ENCODE measurements around the gene ATP6V0E1. TPM values are rescaled to one million over a fixed set of nuclear protein-coding genes. Genes with fewer than 3 reads are reported as not detected.

The ATP6V0E1 gene
- total RNA-seq, 1 experiment from 2014 or later: 216 TPM

DNA sequence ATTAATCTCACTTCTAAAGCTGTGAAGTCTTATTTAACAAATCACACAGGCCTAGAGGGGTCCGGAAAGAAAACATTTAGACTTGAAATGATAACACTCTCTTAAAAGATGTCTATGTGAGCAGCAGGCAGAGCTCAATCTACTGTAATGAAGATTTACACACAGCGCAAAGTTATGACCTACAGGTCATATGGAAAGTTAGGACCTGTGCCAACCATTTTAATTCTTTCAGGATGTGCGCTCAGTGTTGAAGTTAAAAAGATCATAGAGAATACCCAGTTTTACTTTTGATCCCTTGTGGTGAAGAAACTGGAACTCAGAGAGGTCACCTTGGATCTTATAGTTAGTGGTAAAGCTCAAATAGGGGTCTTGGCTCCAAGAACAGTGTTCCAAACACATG lies 69.5 kb downstream of the ATP6V0E1 start:
- Mint-ChIP-seq H3K9me3 (ENCODE audit: unreplicated experiment) (no peaks in the 10 kb centered on the region), H3K36me3 (ENCODE audit: insufficient read depth, unreplicated experiment) (peaks cover 23% of the 10 kb centered on the region), H3K4me1 (ENCODE audit: low read depth, unreplicated experiment) (peaks cover 30% of the 10 kb centered on the region), H3K27me3 (ENCODE audit: insufficient read depth, unreplicated experiment) (no peaks in the 10 kb centered on the region), H3K27ac (ENCODE audit: unreplicated experiment) (peak overlapping the region; percentile 41), H3K4me3 (ENCODE audit: unreplicated experiment) (no peak overlapping the region)
- no peak overlapping the region for H3K4me3 ChIP-seq (ENCODE audit: low read depth, low read length)
- H3K4me1 ChIP-seq: peaks cover 35% of the 10 kb centered on the region
- H3K27me3 ChIP-seq (replicated peaks; ENCODE audit: control insufficient read depth, insufficient read depth, low read length): no peaks in the 10 kb centered on the region
- intact Hi-C loops (cut with micrococcal nuclease; ENCODE audit: unreplicated experiment): no loop called here
- ChIA-PET POLR2A (no interaction called here), CTCF (no interaction called here)
- no peaks in the 10 kb centered on the region for H3K36me3 ChIP-seq (ENCODE audit: control insufficient read depth, insufficient read depth, low read length)
- DNase-seq: no peak
- no TSS peak for BruUV-seq (replicated peaks)
- TF ChIP-seq, protein P1, sequence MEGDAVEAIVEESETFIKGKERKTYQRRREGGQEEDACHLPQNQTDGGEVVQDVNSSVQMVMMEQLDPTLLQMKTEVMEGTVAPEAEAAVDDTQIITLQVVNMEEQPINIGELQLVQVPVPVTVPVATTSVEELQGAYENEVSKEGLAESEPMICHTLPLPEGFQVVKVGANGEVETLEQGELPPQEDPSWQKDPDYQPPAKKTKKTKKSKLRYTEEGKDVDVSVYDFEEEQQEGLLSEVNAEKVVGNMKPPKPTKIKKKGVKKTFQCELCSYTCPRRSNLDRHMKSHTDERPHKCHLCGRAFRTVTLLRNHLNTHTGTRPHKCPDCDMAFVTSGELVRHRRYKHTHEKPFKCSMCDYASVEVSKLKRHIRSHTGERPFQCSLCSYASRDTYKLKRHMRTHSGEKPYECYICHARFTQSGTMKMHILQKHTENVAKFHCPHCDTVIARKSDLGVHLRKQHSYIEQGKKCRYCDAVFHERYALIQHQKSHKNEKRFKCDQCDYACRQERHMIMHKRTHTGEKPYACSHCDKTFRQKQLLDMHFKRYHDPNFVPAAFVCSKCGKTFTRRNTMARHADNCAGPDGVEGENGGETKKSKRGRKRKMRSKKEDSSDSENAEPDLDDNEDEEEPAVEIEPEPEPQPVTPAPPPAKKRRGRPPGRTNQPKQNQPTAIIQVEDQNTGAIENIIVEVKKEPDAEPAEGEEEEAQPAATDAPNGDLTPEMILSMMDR (IDR thresholded peaks at IDR 0.05; ENCODE audit: insufficient read depth in 1 of 2, low read depth in 1 of 2, low read length in 1 of 2, severe bottlenecking in 1 of 2, unreplicated experiment in 1 of 2): no peak
- H3K9me3 ChIP-seq: no peaks in the 10 kb centered on the region

DNA sequence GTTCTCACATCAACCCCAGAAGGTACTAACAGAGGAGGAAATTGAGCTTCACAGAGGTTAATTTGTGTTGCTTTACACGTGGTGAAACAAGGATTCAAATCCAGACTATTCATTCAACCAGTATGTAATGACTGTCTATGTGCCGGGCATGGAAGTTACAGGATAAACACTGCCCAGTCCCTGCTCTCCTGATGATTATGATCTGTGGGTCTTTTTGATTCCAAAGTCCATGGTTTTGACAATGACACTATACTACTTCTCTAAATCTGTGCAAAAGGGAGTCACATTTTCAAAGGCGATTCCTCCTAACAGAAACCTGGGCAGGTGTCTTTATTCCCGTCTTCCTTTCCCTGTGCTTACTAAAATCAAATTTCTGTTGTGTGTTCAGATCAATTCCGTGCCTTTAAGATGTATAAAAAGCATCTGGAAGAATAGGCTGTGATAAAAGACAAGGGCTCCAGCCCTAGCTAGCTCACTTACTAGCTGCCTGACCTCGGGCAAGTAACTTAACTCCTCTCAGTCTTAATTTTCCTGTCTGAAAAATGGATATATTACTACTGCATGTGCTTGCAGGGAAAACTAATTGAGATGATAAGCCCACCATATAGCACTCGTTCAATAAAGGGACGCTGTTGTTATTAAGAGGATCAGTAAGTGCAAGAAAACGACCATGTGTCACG lies 71.6 kb downstream of the ATP6V0E1 start:
- TF ChIP-seq, protein P1 (IDR thresholded peaks at IDR 0.05; ENCODE audit: insufficient read depth in 1 of 2, low read depth in 1 of 2, low read length in 1 of 2, severe bottlenecking in 1 of 2, unreplicated experiment in 1 of 2): no peak
- Histone ChIP-seq H3K9me3 (no peaks in the 10 kb centered on the region), H3K27me3 (replicated peaks; ENCODE audit: control insufficient read depth, insufficient read depth, low read length) (no peaks in the 10 kb centered on the region), H3K36me3 (ENCODE audit: control insufficient read depth, insufficient read depth, low read length) (no peaks in the 10 kb centered on the region), H3K4me1 (peaks cover 37% of the 10 kb centered on the region), H3K4me3 (ENCODE audit: low read depth, low read length) (peak overlapping the region; percentile 58)
- Mint-ChIP-seq H3K36me3 (ENCODE audit: insufficient read depth, unreplicated experiment) (peaks cover 23% of the 10 kb centered on the region), H3K9me3 (ENCODE audit: unreplicated experiment) (no peaks in the 10 kb centered on the region), H3K27ac (ENCODE audit: unreplicated experiment) (peak overlapping the region; percentile 60), H3K4me3 (ENCODE audit: unreplicated experiment) (peak overlapping the region; percentile 94), H3K4me1 (ENCODE audit: low read depth, unreplicated experiment) (peaks cover 30% of the 10 kb centered on the region), H3K27me3 (ENCODE audit: insufficient read depth, unreplicated experiment) (no peaks in the 10 kb centered on the region)
- ChIA-PET CTCF (no interaction called here), POLR2A (interaction anchor here (0.6 kb wide), 1 partner anchor 10 kb away, joined by 5 read pairs; no protein-coding TSS in a partner anchor)
- BruUV-seq (replicated peaks): TSS peak; percentile 78
- intact Hi-C loops (cut with micrococcal nuclease; ENCODE audit: unreplicated experiment): loop anchor here (5.0 kb wide), 2 partner anchors 43 to 227 kb away; no protein-coding TSS in a partner anchor
- no peak for DNase-seq

DNA sequence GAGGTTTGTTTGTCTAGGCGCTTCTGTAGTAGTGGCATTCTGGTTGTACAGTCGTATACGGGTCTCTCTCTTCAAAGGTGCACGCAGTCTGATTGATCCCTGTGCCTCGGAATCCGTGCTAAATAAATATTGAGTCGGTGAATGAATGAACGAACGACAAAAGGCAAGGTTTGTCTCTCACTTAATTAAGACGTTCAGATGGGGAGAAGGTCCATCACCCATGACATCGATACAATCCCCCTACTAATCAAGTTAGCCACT lies 72.1 kb downstream of the ATP6V0E1 start:
- Histone ChIP-seq H3K4me3 (ENCODE audit: low read depth, low read length) (peak overlapping the region; percentile 58), H3K36me3 (ENCODE audit: control insufficient read depth, insufficient read depth, low read length) (no peaks in the 10 kb centered on the region), H3K4me1 (peaks cover 32% of the 10 kb centered on the region), H3K9me3 (no peaks in the 10 kb centered on the region), H3K27me3 (replicated peaks; ENCODE audit: control insufficient read depth, insufficient read depth, low read length) (no peaks in the 10 kb centered on the region)
- CTCF ChIA-PET: no interaction called here
- no peak for DNase-seq
- H3K27me3 Mint-ChIP-seq (ENCODE audit: insufficient read depth, unreplicated experiment): no peaks in the 10 kb centered on the region
- TF ChIP-seq, protein P1 (IDR thresholded peaks at IDR 0.05; ENCODE audit: insufficient read depth in 1 of 2, low read depth in 1 of 2, low read length in 1 of 2, severe bottlenecking in 1 of 2, unreplicated experiment in 1 of 2): no peak
- H3K27ac Mint-ChIP-seq (ENCODE audit: unreplicated experiment): peak overlapping the region; percentile 60
- no TSS peak for BruUV-seq (replicated peaks)
- no peaks in the 10 kb centered on the region for H3K9me3 Mint-ChIP-seq (ENCODE audit: unreplicated experiment)
- intact Hi-C loops (cut with micrococcal nuclease; ENCODE audit: unreplicated experiment): loop anchor here (5.0 kb wide), 2 partner anchors 43 to 227 kb away; no protein-coding TSS in a partner anchor
- POLR2A ChIA-PET: no interaction called here
- H3K36me3 Mint-ChIP-seq (ENCODE audit: insufficient read depth, unreplicated experiment): peaks cover 20% of the 10 kb centered on the region
- peak overlapping the region; percentile 94 for H3K4me3 Mint-ChIP-seq (ENCODE audit: unreplicated experiment)
- peaks cover 25% of the 10 kb centered on the region for H3K4me1 Mint-ChIP-seq (ENCODE audit: low read depth, unreplicated experiment)
